Measurements from ENCODE around the gene MCOLN1. TPM values are rescaled to one million over a fixed set of nuclear protein-coding genes. Genes with fewer than 3 reads are reported as not detected.

Gene MCOLN1
- total RNA-seq = 13.3 and 13.7 TPM in 2 replicates

DNA sequence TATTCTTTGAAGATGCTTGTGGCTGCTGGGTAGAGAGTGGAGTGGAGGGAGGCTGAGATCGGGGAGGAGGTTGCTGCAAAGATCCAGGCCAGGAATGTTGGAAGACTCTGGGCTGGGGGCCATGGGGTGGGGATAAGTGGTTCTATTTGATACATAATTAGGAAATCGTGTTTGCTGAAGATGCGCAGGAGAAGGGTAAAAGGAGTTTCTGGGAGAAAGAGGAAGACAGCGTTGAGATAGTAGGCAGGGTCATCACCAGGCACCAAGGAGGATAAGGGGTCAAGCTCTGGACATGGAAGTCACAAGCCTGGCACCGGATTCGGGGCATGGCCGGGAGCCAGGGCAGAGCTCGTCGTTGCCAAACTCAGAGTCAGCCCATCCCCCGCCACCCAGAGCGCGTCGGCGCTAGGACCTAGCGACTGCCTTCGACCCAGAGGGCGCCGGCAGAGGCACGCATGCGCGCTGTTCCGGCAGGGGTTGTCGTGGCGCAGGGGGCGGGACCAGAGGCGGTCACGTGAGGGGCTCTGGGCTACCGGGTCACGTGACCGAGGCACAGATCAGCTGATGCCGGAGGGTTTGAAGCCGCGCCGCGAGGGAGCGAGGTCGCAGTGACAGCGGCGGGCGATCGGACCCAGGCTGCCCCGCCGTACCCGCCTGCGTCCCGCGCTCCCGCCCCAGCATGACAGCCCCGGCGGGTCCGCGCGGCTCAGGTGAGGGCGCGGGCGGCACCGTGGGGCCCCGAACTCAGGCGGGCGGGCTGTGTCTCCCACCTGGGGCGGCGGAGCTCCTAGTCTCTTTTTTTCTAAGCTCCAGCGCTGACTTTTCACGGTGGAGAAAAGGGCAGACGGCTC lies at the start of gene MCOLN1:
TSS of gene MCOLN1 (plus strand) at position 553 of the 851 bp plus-strand sequence. CDS start at position 680, 127 bp downstream.
- no peaks in the 10 kb centered on the region for H3K9me3 Mint-ChIP-seq
- H3K27me3 Mint-ChIP-seq = peaks cover 12% of the 10 kb centered on the region
- intact Hi-C loops (cut with micrococcal nuclease) = loop anchor here (1.0 to 10.0 kb wide), 3 partner anchors 12 to 327 kb away; partner anchors contain the start of gene PEX11G
- H3K27ac Mint-ChIP-seq = peak within 1 kb of the TSS; percentile 87
- DNase-seq = peak; percentile 100
- H3K4me3 Mint-ChIP-seq = peak within 1 kb of the TSS; percentile 81
- peaks cover 5% of the 10 kb centered on the region for H3K36me3 Mint-ChIP-seq (ENCODE audit: low read depth)
- peaks cover 9% of the 10 kb centered on the region for H3K4me1 Mint-ChIP-seq

DNA sequence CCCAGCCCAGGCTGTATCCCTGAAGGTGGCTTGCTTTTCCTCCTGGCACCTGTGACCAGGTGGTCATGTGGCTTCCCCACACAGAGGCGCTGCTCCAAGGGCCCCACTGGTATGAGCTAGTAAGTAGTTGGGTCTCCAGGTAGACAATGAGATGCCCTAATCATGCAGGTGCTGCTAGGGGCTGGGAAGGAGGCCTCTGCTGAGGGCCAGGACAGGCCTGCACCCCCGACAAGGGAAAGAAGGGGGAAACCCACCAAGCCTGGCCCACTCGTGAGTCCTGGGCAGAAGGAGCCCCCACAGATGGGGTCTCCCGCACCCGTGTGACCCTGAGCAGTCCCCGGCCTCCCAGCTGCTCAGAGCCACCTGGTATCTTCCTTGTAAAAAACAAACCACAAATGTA lies 46.8 kb upstream of the MCOLN1 start:
- H3K36me3 Mint-ChIP-seq (ENCODE audit: low read depth) = peaks cover 4% of the 10 kb centered on the region
- intact Hi-C loops (cut with micrococcal nuclease) = no loop called here
- H3K27ac Mint-ChIP-seq = no peak overlapping the region
- no peak for DNase-seq
- no peaks in the 10 kb centered on the region for H3K9me3 Mint-ChIP-seq
- no peak overlapping the region for H3K4me3 Mint-ChIP-seq
- H3K4me1 Mint-ChIP-seq = no peaks in the 10 kb centered on the region
- no peaks in the 10 kb centered on the region for H3K27me3 Mint-ChIP-seq

DNA sequence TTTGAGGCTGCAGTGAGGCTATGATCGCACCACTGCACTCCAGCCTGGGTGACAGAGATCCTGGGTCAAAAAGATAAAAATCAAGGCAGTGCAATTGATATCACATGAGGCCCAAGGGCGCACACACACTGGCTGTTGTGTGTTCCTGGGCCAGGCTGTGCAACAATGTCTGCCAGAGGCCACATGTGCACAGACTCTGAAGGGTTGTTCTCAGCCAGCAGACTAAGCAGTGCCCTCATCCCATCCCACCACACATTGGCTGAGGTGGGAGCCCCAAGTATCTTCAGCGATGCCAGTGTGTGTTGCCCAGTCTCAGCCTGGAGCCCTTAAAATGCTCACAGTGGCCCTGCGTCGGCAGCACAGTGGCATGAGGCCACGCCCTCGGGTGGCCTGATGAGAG lies 46.2 kb upstream of the MCOLN1 start:
- Mint-ChIP-seq H3K4me3 (no peak overlapping the region), H3K27ac (no peak overlapping the region), H3K9me3 (no peaks in the 10 kb centered on the region), H3K4me1 (no peaks in the 10 kb centered on the region), H3K36me3 (ENCODE audit: low read depth) (peaks cover 4% of the 10 kb centered on the region), H3K27me3 (no peaks in the 10 kb centered on the region)
- no peak for DNase-seq
- intact Hi-C loops (cut with micrococcal nuclease) = no loop called here

DNA sequence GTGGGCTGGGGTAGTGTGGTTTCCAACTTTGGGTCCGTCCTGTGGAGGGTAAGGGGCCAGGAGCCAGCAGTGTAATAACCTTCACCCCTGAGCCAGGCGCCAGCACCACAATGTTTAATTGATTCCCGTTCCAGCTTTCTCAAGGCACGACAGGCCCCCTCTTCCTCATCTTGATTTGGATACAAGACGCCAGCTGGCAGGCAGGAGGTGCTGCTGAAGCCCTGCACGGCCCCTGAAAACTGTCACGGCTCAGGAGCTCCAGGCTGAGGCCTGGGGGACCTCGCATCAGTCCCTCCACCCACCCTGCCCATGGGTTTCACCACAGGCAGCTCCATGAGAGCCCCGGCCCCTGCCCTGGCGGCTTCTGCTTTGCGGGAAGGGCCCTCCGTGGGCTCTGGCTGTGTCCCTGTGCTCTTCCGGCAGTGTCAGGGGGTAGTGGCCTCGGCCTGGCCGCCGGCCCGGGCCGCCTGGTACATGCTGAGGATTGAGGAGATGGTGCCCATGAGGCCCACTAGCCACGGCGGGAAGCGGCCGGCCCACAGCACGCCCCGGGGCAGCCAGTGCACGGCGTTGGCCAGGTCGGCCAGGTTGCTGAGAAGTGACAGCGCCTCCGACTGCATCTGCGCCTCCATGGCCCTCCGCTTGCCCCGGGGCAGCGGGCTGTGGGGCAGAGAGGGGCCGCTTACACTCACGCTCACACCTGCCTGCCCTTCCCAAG lies 45.5 kb upstream of the MCOLN1 start:
- Mint-ChIP-seq H3K27me3 (no peaks in the 10 kb centered on the region), H3K9me3 (no peaks in the 10 kb centered on the region), H3K36me3 (ENCODE audit: low read depth) (peaks cover 2% of the 10 kb centered on the region), H3K4me1 (no peaks in the 10 kb centered on the region), H3K4me3 (no peak overlapping the region), H3K27ac (no peak overlapping the region)
- intact Hi-C loops (cut with micrococcal nuclease) = no loop called here
- DNase-seq = no peak

DNA sequence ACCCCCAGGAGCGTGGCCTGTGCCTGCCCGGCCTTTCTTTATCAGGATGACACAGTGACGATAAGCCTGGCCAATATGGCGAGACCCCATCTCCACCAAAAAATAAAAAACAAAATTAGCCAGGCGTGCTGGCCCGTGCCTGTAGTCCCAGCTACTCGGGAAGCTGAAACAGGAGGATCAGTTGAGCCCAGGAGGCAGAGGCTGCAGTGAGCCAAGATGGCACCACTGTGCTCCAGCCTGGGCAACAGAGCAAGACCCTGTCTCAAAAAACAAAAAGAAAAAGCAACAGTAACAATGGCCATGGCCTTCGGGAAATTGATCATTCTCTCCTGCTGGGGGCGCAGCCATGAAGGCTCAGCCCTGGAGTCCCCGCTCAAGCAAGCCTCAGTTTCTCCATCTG lies 44.7 kb upstream of the MCOLN1 start:
- Mint-ChIP-seq H3K36me3 (ENCODE audit: low read depth) (peaks cover 2% of the 10 kb centered on the region), H3K4me3 (no peak overlapping the region), H3K4me1 (no peaks in the 10 kb centered on the region), H3K27me3 (no peaks in the 10 kb centered on the region), H3K9me3 (no peaks in the 10 kb centered on the region), H3K27ac (no peak overlapping the region)
- no peak for DNase-seq
- intact Hi-C loops (cut with micrococcal nuclease) = no loop called here

DNA sequence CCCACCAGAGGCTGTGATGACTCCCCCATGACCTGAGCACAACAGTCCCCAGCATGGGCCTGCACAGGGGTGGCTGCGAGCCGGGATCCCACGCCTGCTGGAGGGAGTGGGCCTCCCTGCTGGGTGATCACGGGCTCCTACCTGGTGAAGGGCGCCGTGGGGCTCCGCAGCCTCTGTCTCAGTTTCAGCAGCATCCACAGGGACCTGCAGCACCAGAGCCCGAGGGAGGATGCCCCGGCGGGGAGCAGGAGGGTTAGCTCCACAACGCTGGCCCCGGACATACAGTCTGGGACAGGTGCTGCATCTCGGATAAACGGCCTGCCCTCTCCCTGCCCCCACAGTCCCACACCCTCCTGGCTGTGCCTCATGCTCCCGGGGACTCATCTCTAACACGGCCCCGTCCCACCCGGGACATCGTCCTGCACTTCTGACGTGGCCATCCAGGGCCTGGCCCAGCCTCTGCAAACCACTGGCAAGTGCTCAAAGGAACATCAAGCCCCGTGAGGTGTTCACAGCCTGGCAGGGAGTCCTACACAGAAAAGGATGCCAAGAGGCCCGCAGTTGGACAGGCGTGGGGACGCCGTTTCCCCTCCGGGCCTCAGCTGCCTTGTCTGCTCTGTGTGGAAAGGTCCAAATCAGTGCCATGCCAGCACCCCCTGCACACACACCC lies 44.1 kb upstream of the MCOLN1 start:
- Mint-ChIP-seq H3K9me3 (no peaks in the 10 kb centered on the region), H3K4me1 (peaks cover 3% of the 10 kb centered on the region)

DNA sequence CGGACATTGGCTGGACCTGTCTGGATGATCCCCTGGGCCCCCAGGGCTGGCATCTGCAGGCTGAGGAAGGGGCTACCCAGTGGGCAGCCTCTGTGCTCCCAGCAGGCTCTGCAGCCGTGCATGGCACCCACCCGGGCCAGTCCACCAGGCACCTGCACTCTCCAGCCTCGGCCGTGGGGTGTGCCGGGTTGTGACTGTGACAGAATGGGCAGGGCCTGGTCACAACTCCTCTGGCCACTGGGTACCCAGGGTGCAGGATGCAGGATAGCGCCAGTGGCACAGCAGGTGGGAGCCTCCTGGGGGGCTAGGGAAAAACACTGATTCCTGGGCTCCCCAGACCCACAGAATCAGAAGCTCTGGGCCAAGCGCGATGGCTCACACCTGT lies 43.6 kb upstream of the MCOLN1 start:
- H3K36me3 Mint-ChIP-seq (ENCODE audit: low read depth) = no peaks in the 10 kb centered on the region
- H3K9me3 Mint-ChIP-seq = no peaks in the 10 kb centered on the region
- H3K4me1 Mint-ChIP-seq = peaks cover 3% of the 10 kb centered on the region
- H3K27ac Mint-ChIP-seq = no peak overlapping the region
- no peak overlapping the region for H3K4me3 Mint-ChIP-seq
- no peak for DNase-seq
- intact Hi-C loops (cut with micrococcal nuclease) = no loop called here
- no peaks in the 10 kb centered on the region for H3K27me3 Mint-ChIP-seq

More for the DNA sequence above, 44.1 kb upstream of the MCOLN1 start:
- Mint-ChIP-seq H3K36me3 (ENCODE audit: low read depth) (no peaks in the 10 kb centered on the region), H3K4me3 (no peak overlapping the region), H3K27ac (no peak overlapping the region), H3K27me3 (no peaks in the 10 kb centered on the region)
- intact Hi-C loops (cut with micrococcal nuclease) = no loop called here
- no peak for DNase-seq

DNA sequence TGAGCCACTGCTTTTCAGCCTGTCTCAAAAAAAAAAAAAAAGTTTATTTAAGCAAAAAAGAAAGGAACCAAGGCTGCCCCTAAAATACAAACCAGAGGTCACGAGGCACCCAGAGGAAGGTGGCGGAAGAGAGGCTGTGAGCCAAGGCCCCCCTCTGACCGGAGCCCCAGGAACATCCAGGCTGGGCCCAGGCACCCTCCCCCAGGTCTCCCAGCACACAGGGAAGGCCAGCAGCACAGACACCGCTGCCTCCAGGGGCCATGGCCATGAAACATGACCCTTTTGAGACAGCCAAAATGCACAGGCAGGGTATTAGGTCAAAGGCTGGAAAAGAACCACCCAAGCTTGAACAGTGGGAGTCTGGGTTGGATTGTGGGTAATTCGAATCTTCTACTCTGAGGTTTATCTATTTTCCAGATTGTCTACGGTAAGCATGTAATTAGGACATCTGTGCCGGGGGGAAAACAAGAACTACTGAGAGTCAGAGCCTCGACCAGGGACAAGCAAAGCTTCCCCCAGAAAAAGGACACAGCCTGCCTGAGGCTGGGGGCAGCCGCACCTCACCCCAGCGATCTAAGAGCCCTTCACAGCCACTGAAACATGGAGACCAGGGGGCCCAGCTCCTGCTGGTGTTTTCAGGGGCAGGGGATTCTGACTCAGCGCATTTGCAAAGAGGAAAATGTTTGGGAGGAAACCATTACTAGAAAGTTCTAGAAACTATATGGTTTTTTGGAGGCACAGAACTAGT lies 42.0 kb upstream of the MCOLN1 start:
- peaks cover 3% of the 10 kb centered on the region for H3K4me1 Mint-ChIP-seq
- no peak overlapping the region for H3K27ac Mint-ChIP-seq
- intact Hi-C loops (cut with micrococcal nuclease) = no loop called here
- H3K27me3 Mint-ChIP-seq = no peaks in the 10 kb centered on the region
- no peaks in the 10 kb centered on the region for H3K36me3 Mint-ChIP-seq (ENCODE audit: low read depth)
- DNase-seq = no peak
- no peak overlapping the region for H3K4me3 Mint-ChIP-seq
- no peaks in the 10 kb centered on the region for H3K9me3 Mint-ChIP-seq

DNA sequence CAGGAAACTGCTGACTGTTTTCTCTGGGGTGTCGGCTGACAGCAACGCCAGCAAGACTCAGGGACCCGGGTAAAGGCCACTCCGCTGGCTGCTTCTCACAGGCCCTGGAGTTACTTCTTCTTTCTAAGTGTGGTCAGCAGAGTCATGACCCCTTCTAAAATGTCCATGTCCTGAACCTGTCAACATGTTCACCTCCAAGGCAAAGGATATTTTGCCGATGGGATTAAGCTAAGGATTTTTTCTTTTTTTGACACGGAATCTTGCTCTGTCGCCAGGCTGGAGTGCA lies 41.5 kb upstream of the MCOLN1 start:
- H3K36me3 Mint-ChIP-seq (ENCODE audit: low read depth) = no peaks in the 10 kb centered on the region
- no peaks in the 10 kb centered on the region for H3K9me3 Mint-ChIP-seq
- H3K27ac Mint-ChIP-seq = no peak overlapping the region
- peaks cover 3% of the 10 kb centered on the region for H3K4me1 Mint-ChIP-seq
- H3K4me3 Mint-ChIP-seq = no peak overlapping the region
- no peaks in the 10 kb centered on the region for H3K27me3 Mint-ChIP-seq
- DNase-seq = no peak
- intact Hi-C loops (cut with micrococcal nuclease) = no loop called here

DNA sequence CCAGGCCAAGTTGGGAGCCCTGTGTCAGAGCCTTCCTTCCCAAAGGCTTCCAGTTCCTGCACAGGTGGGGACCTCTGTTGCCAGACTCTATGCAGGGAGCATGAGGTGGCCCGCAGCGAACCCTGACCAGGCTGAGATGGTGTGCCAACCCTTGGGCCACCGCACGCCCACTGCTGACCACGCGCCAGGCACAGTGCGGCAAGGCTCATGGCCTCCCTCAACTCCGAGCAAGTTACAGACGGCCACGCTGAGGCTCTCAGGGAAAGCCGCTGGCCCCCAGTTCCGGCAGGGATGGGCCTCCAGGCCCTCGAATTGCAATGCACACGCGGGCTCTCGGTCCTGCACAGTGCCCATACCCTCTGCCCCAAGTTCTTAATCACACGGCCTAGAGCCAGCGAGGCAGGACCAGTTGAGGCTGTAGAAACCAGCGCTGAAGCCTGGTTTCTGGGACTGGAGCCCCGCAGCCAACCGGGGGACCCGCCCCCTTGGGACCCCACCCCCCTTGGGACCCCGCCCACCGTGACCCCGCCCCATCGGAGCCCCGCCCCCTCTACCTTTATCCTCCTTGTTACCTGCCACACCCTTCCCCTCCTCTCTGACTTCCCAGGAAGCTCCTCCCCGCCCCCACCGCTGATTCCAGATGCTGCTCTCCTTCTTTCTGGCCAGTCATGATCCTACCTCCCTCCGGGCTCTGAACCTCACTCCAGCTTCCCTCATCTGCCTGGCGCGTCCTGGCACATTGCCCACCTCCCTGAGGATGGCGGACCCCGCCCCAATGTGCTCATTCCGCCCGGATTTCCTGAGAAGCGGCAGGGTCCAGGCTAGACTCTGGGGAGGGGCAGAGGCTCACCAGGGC lies 39.6 kb upstream of the MCOLN1 start:
- peaks cover 3% of the 10 kb centered on the region for H3K4me1 Mint-ChIP-seq
- H3K36me3 Mint-ChIP-seq (ENCODE audit: low read depth) = no peaks in the 10 kb centered on the region
- DNase-seq = no peak
- no peaks in the 10 kb centered on the region for H3K9me3 Mint-ChIP-seq
- H3K27me3 Mint-ChIP-seq = no peaks in the 10 kb centered on the region
- intact Hi-C loops (cut with micrococcal nuclease) = no loop called here
- no peak overlapping the region for H3K4me3 Mint-ChIP-seq
- H3K27ac Mint-ChIP-seq = no peak overlapping the region

DNA sequence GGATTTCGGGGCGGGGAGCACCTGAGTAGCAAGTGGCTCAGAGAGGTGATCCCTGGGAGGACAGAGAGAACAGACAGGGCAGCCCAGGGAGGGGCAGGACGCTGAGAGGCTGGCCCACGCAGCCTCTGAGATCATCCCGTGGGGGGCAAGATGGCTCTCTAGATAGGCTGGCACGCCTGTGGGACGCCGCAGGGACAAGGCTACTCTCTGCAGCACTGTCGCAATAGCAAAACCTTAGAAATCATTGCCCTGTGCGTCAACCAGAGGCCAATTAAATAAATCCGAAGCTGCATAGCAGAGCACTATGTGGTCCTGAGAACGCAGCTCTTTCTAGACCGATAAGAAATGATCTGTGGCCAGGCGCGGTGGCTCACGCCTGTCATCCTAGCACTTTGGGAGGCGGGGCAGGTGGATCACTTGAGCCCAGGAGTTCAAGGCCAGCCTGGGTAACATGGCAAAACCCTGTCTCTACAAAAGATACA lies 38.7 kb upstream of the MCOLN1 start:
- H3K36me3 Mint-ChIP-seq (ENCODE audit: low read depth) = no peaks in the 10 kb centered on the region
- DNase-seq = no peak
- intact Hi-C loops (cut with micrococcal nuclease) = no loop called here
- H3K27me3 Mint-ChIP-seq = no peaks in the 10 kb centered on the region
- no peak overlapping the region for H3K4me3 Mint-ChIP-seq
- peaks cover 3% of the 10 kb centered on the region for H3K4me1 Mint-ChIP-seq
- H3K27ac Mint-ChIP-seq = no peak overlapping the region
- H3K9me3 Mint-ChIP-seq = no peaks in the 10 kb centered on the region

DNA sequence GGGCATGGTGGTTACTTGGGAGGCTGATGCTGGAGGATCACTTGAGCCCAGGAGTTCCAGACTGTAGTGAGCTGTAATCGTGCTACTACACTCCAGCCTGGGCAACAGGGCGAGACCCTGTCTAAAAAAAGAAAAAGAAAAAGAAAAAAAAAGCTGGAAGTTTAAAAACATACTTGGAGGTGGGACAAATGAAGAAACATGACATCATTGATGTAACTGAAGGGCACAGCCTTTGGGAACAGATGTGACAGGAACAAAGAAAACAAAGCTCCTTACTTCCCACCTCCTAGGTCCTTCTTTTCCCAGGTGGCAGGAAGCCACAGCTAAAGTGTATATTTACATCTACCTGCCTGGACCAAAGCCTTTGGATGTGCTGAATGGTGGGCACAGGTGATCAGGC lies 35.5 kb upstream of the MCOLN1 start:
- Mint-ChIP-seq H3K27ac (no peak overlapping the region), H3K27me3 (no peaks in the 10 kb centered on the region), H3K4me1 (peaks cover 18% of the 10 kb centered on the region), H3K36me3 (ENCODE audit: low read depth) (no peaks in the 10 kb centered on the region), H3K4me3 (no peak overlapping the region), H3K9me3 (no peaks in the 10 kb centered on the region)
- DNase-seq = no peak
- intact Hi-C loops (cut with micrococcal nuclease) = no loop called here
